Kidney (tissue), 14 donors: ENCODE results near the gene MSS51. TPM values are rescaled to one million over a fixed set of nuclear protein-coding genes. Genes with fewer than 3 reads are reported as not detected.

ENCODE experiments used
- DNase-seq, 5 donors: peaks; one replicate each; pipeline ENCODE4 v3.0.0-alpha.2; 2013 to 2020
- FAIRE-seq: peaks from 2 replicates; lab custom pipeline; 2012; peaks lifted over from hg19 to GRCh38; lab: Jason Lieb, UNC
- H3K27ac ChIP-seq, 2 donors: one replicate each; pipeline ENCODE4 v1.7.0; 2013; ENCODE audit warnings: low read depth in 2 of 2, low read length in 2 of 2, inconsistent platforms in 1 of 2
- H3K27me3 ChIP-seq: one replicate; pipeline ENCODE4 v1.7.1; 2013; ENCODE audit warnings: low read length, inconsistent platforms; ENCODE audit not compliant: control insufficient read depth, insufficient read depth
- H3K36me3 ChIP-seq, 3 donors: one replicate each; pipeline versions ENCODE4 v1.7.0 to v1.7.1; 2013; ENCODE audit warnings: low read length in 3 of 3, control low read depth in 1 of 3, inconsistent platforms in 1 of 3; ENCODE audit not compliant: insufficient read depth in 3 of 3, control insufficient read depth in 2 of 3
- H3K4me1 ChIP-seq, 3 donors: one replicate each; pipeline versions ENCODE4 v1.7.0 to v1.7.1; 2013; ENCODE audit warnings: low read length in 3 of 3, inconsistent platforms in 1 of 3, low read depth in 1 of 3; ENCODE audit not compliant: control insufficient read depth in 2 of 3, insufficient read depth in 2 of 3
- H3K4me3 ChIP-seq, 3 donors: one replicate each; pipeline versions ENCODE4 v1.7.0 to v1.8.1; 2013; ENCODE audit warnings: low read length in 3 of 3, control low read depth in 1 of 3, inconsistent platforms in 1 of 3
- H3K9ac ChIP-seq, 3 donors: one replicate each; pipeline versions ENCODE4 v1.7.0 to v1.7.1; 2013; ENCODE audit warnings: low read length in 3 of 3, control low read depth in 1 of 3, inconsistent platforms in 1 of 3
- H3K9me3 ChIP-seq, 3 donors: one replicate each; pipeline versions ENCODE4 v1.7.0 to v1.7.1; 2013; ENCODE audit warnings: low read length in 3 of 3, control low read depth in 1 of 3, inconsistent platforms in 1 of 3; ENCODE audit not compliant: control insufficient read depth in 2 of 3, insufficient read depth in 1 of 3
- CTCF ChIP-seq: IDR thresholded peaks from 3 replicates; pipeline ENCODE4 v1.5.1; 2012; ENCODE audit warnings: mild to moderate bottlenecking, moderate library complexity, borderline replicate concordance; ENCODE audit not compliant: insufficient read depth; ENCODE audit errors: extremely low read depth
- intact Hi-C: fragments of 100-400 bp; cut with DNase I; formaldehyde crosslinking; loops from one replicate; pipeline ENCODE4 v1.11.1; 2022
- polyA plus RNA-seq: library from polyadenylated mRNA; stranded (reverse); fragments of 350-450 nt; fragmentation: Illumina TruSeq; extraction: RNeasy Lipid Tissue Mini Kit (QIAGEN cat#74804); gene quantifications from one replicate; pipeline ENCODE4 v1.2.3, GENCODE V29; 2014; ENCODE audit warnings: low read depth, low replicate concordance; ENCODE audit not compliant: insufficient read depth
- total RNA-seq: library from RNA; stranded (reverse); fragmentation: NEBNext Ultra II Directional; extraction: Animal tissue kit (Norgen Biotek cat#: 25700); gene quantifications from one replicate; pipeline ENCODE4 v1.2.1, GENCODE V29; 2021
- donor health status: control.
- donor health status: control.
- donor health status: control.
- donor health status: control.
- donor health status: control.
- donor health status: DM: yes; HTN: yes; CAD: no.
- donor health status: Normal renal cell carcinoma (clear cell type).

MSS51 gene
- total and polyA plus RNA-seq, 2 donors from 2014 or later: 0.95 to 2.4 TPM

GRCh38 chr10:73471226-73471625, 37.9 kb upstream of the MSS51 start:
- FAIRE-seq: no peak
- Histone ChIP-seq H3K4me1 (no peaks in the 10 kb centered on the region), H3K36me3 (peaks cover 0 to 26% (median 17%) of the 10 kb centered on the region in 3 donors), H3K9me3 (no peaks in the 10 kb centered on the region), H3K27me3 (no peaks in the 10 kb centered on the region), H3K27ac (no peak overlapping the region), H3K4me3 (no peak overlapping the region), H3K9ac (no peak overlapping the region)
- DNase-seq: no peak
- no peak for TF ChIP-seq CTCF
- intact Hi-C loops: no loop called here

GRCh38 chr10:73469579-73469978, 36.2 kb upstream of the MSS51 start:
- no peaks in the 10 kb centered on the region for H3K27me3 ChIP-seq
- intact Hi-C loops: no loop called here
- DNase-seq (no peak), FAIRE-seq (no peak)
- TF ChIP-seq CTCF: no peak
- H3K36me3 ChIP-seq: peaks cover 0 to 32% (median 18%) of the 10 kb centered on the region in 3 donors
- no peak overlapping the region for H3K4me3 ChIP-seq
- H3K9me3 ChIP-seq: no peaks in the 10 kb centered on the region
- no peaks in the 10 kb centered on the region for H3K4me1 ChIP-seq
- no peak overlapping the region for H3K27ac ChIP-seq
- no peak overlapping the region for H3K9ac ChIP-seq

GRCh38 chr10:73467206-73467605, 33.8 kb upstream of the MSS51 start:
- peaks cover 2 to 32% (median 16%) of the 10 kb centered on the region in 3 donors for H3K36me3 ChIP-seq
- H3K27ac ChIP-seq: no peak overlapping the region
- H3K4me1 ChIP-seq: no peaks in the 10 kb centered on the region
- H3K9ac ChIP-seq: no peak overlapping the region
- FAIRE-seq (no peak), DNase-seq (no peak)
- H3K9me3 ChIP-seq: no peaks in the 10 kb centered on the region
- intact Hi-C loops: no loop called here
- TF ChIP-seq CTCF: no peak
- H3K27me3 ChIP-seq: no peaks in the 10 kb centered on the region
- no peak overlapping the region for H3K4me3 ChIP-seq
